HEK293 (cell line): ENCODE measurements around the gene HYLS1.

ENCODE experiments used
- CTCF ChIA-PET: fragments of 350-600 bp; formaldehyde crosslinking; extraction: SDS; loops from one replicate; lab custom pipeline; 2021; ENCODE audit warnings: antibody characterized with exemption; lab: Yijun Ruan, JAX
- POLR2A ChIA-PET: fragments of 300-600 bp; formaldehyde crosslinking; extraction: SDS; loops from one replicate; lab custom pipeline; 2020; ENCODE audit warnings: antibody characterized with exemption, inconsistent platforms; lab: Yijun Ruan, JAX
- H3K27ac ChIP-seq: fragments of 200-500 bp; sonication (Bioruptor generic); 2 replicates; pipeline ENCODE4 v1.5.1; 2014; ENCODE audit warnings: low read depth, low read length, control low read depth, inconsistent platforms; ENCODE audit errors: extremely low read depth
- H3K36me3 ChIP-seq, 2 experiments: fragments of 200-500 bp in 1 of 2; sonication (Bioruptor generic) in 1 of 2; 1 replicate in 1 of 2; 2 replicates in 1 of 2; pipeline ENCODE4 v1.5.1; 2014 to 2017; ENCODE audit warnings: inconsistent platforms in 2 of 2, low read length in 2 of 2; ENCODE audit not compliant: control insufficient read depth in 2 of 2, insufficient read depth in 1 of 2
- H3K4me1 ChIP-seq: fragments of 200-500 bp; sonication (Bioruptor generic); 2 replicates; pipeline ENCODE4 v1.5.1; 2014; ENCODE audit warnings: mild to moderate bottlenecking, low read length, inconsistent platforms; ENCODE audit not compliant: control insufficient read depth, insufficient read depth
- H3K4me3 ChIP-seq: 2 replicates; pipeline ENCODE4 v1.5.1; 2011; ENCODE audit warnings: low read depth, mild to moderate bottlenecking, control low read depth, low read length, moderate library complexity
- H3K9me3 ChIP-seq: fragments of 200-500 bp; sonication (Bioruptor generic); 2 replicates; pipeline ENCODE4 v1.5.1; 2014; ENCODE audit warnings: low read depth, low read length, inconsistent platforms; ENCODE audit not compliant: control insufficient read depth, insufficient read depth
- KLF7 ChIP-seq: fragments of 450-650 bp; formaldehyde crosslinking; IDR thresholded peaks from 2 replicates; pipeline ENCODE4 v1.5.1; 2016; ENCODE audit warnings: missing biosample characterization, missing genetic modification characterization, borderline replicate concordance
- SCRT1 ChIP-seq: fragments of 450-650 bp; formaldehyde crosslinking; IDR thresholded peaks from 2 replicates; pipeline ENCODE4 v1.5.1; 2016; ENCODE audit warnings: missing biosample characterization, missing genetic modification characterization, borderline replicate concordance
- SP2 ChIP-seq: fragments of 450-650 bp; formaldehyde crosslinking; IDR thresholded peaks from 2 replicates; pipeline ENCODE4 v1.5.1; 2016; ENCODE audit warnings: missing biosample characterization, missing genetic modification characterization
- TRIM28 ChIP-seq: IDR thresholded peaks from 2 replicates; pipeline ENCODE4 v1.6.1; 2011; ENCODE audit warnings: low read length, control low read depth, borderline replicate concordance
- ZBTB21 ChIP-seq: fragments of 450-650 bp; formaldehyde crosslinking; IDR thresholded peaks from 2 replicates; pipeline ENCODE4 v1.5.1; 2017; ENCODE audit warnings: missing biosample characterization, missing genetic modification characterization
- ZNF174 ChIP-seq: fragments of 450-650 bp; formaldehyde crosslinking; IDR thresholded peaks from 2 replicates; pipeline ENCODE4 v1.5.0; 2017; ENCODE audit warnings: missing biosample characterization, mild to moderate bottlenecking, missing genetic modification characterization
- ZNF221 ChIP-seq: fragments of 450-650 bp; formaldehyde crosslinking; IDR thresholded peaks from 2 replicates; pipeline ENCODE4 v1.5.1; 2017; ENCODE audit warnings: missing biosample characterization, missing genetic modification characterization, borderline replicate concordance
- ZNF23 ChIP-seq: fragments of 450-650 bp; formaldehyde crosslinking; IDR thresholded peaks from 2 replicates; pipeline ENCODE4 v1.5.1; 2016; ENCODE audit warnings: missing biosample characterization, missing genetic modification characterization, borderline replicate concordance
- ZNF416 ChIP-seq: fragments of 450-650 bp; formaldehyde crosslinking; IDR thresholded peaks from 2 replicates; pipeline ENCODE4 v1.5.1; 2016; ENCODE audit warnings: missing biosample characterization, missing genetic modification characterization
- ZNF529 ChIP-seq: fragments of 450-650 bp; formaldehyde crosslinking; IDR thresholded peaks from 2 replicates; pipeline ENCODE4 v1.5.1; 2017; ENCODE audit warnings: missing genetic modification characterization, missing biosample characterization; ENCODE audit not compliant: insufficient replicate concordance
- ZNF623 ChIP-seq: fragments of 450-650 bp; formaldehyde crosslinking; IDR thresholded peaks from 2 replicates; pipeline ENCODE4 v1.5.1; 2016; ENCODE audit warnings: missing biosample characterization, missing genetic modification characterization
- ZNF664 ChIP-seq: fragments of 450-650 bp; formaldehyde crosslinking; IDR thresholded peaks from 2 replicates; pipeline ENCODE4 v1.5.1; 2016; ENCODE audit warnings: missing biosample characterization, missing genetic modification characterization
- ZNF768 ChIP-seq: fragments of 450-650 bp; formaldehyde crosslinking; IDR thresholded peaks from 2 replicates; pipeline ENCODE4 v1.5.1; 2018; ENCODE audit warnings: missing biosample characterization, mild to moderate bottlenecking, missing genetic modification characterization
- TF ChIP-seq, protein P1 (sequence below): fragments of 450-650 bp; formaldehyde crosslinking; IDR thresholded peaks from 2 replicates; pipeline ENCODE4 v1.5.1; 2016; ENCODE audit warnings: missing biosample characterization, missing genetic modification characterization, low read depth
- TF ChIP-seq, protein P2 (sequence below): fragments of 450-650 bp; formaldehyde crosslinking; IDR thresholded peaks from 2 replicates; pipeline ENCODE4 v1.5.1; 2017; ENCODE audit warnings: missing biosample characterization, missing genetic modification characterization
- TF ChIP-seq, protein P3 (sequence below): fragments of 450-650 bp; formaldehyde crosslinking; IDR thresholded peaks from 2 replicates; pipeline ENCODE4 v1.5.1; 2016; ENCODE audit warnings: missing biosample characterization, missing genetic modification characterization, borderline replicate concordance
- TF ChIP-seq, protein P4 (sequence below): fragments of 450-650 bp; formaldehyde crosslinking; IDR thresholded peaks from 2 replicates; pipeline ENCODE4 v1.5.1; 2016; ENCODE audit warnings: missing biosample characterization, missing genetic modification characterization

HYLS1 gene

DNA sequence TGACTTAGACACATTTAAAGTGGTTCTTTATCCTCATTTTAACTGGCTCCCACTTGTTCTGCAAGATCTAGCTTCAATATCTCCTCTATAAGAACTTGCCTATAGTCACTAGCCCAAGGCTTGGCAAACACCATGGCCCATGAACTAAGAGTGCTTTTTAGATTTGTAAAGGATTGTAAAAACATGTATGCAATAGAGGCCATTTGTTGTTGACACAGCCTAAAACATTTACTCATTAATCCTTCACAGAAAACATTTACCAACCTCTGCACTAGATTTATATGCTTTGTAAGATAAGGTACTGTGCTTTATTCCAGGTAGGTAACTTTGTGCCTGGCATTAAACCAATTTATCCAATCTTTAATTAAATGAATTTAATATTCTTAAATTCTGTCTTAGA lies 5.5 kb downstream of the HYLS1 start:
- POLR2A ChIA-PET: no interaction called here
- Histone ChIP-seq H3K4me3 (no peak overlapping the region), H3K27ac (no peak overlapping the region), H3K36me3 (peaks cover 4 to 38% of the 10 kb centered on the region in 2 experiments; a peak in 1 of 3 replicates), H3K4me1 (no peaks in the 10 kb centered on the region), H3K9me3 (no peaks in the 10 kb centered on the region)
- CTCF ChIA-PET: no interaction called here
- TF ChIP-seq, protein P1, sequence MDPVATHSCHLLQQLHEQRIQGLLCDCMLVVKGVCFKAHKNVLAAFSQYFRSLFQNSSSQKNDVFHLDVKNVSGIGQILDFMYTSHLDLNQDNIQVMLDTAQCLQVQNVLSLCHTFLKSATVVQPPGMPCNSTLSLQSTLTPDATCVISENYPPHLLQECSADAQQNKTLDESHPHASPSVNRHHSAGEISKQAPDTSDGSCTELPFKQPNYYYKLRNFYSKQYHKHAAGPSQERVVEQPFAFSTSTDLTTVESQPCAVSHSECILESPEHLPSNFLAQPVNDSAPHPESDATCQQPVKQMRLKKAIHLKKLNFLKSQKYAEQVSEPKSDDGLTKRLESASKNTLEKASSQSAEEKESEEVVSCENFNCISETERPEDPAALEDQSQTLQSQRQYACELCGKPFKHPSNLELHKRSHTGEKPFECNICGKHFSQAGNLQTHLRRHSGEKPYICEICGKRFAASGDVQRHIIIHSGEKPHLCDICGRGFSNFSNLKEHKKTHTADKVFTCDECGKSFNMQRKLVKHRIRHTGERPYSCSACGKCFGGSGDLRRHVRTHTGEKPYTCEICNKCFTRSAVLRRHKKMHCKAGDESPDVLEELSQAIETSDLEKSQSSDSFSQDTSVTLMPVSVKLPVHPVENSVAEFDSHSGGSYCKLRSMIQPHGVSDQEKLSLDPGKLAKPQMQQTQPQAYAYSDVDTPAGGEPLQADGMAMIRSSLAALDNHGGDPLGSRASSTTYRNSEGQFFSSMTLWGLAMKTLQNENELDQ (tag by site-specific recombination): no peak
- TF ChIP-seq ZNF664 (tag by site-specific recombination) (no peak), ZNF623 (no peak), TRIM28 (no peak), ZBTB21 (tag by site-specific recombination) (no peak), ZNF221 (no peak), ZNF23 (tag by site-specific recombination) (no peak), SP2 (tag by site-specific recombination) (no peak), ZNF416 (tag by site-specific recombination) (no peak), KLF7 (tag by site-specific recombination) (no peak), ZNF174 (tag by site-specific recombination) (no peak), SCRT1 (tag by site-specific recombination) (no peak), ZNF768 (tag by site-specific recombination) (no peak), ZNF529 (tag by site-specific recombination) (no peak)
- TF ChIP-seq, protein P2, sequence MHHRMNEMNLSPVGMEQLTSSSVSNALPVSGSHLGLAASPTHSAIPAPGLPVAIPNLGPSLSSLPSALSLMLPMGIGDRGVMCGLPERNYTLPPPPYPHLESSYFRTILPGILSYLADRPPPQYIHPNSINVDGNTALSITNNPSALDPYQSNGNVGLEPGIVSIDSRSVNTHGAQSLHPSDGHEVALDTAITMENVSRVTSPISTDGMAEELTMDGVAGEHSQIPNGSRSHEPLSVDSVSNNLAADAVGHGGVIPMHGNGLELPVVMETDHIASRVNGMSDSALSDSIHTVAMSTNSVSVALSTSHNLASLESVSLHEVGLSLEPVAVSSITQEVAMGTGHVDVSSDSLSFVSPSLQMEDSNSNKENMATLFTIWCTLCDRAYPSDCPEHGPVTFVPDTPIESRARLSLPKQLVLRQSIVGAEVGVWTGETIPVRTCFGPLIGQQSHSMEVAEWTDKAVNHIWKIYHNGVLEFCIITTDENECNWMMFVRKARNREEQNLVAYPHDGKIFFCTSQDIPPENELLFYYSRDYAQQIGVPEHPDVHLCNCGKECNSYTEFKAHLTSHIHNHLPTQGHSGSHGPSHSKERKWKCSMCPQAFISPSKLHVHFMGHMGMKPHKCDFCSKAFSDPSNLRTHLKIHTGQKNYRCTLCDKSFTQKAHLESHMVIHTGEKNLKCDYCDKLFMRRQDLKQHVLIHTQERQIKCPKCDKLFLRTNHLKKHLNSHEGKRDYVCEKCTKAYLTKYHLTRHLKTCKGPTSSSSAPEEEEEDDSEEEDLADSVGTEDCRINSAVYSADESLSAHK (tag by site-specific recombination): no peak
- TF ChIP-seq, protein P3, sequence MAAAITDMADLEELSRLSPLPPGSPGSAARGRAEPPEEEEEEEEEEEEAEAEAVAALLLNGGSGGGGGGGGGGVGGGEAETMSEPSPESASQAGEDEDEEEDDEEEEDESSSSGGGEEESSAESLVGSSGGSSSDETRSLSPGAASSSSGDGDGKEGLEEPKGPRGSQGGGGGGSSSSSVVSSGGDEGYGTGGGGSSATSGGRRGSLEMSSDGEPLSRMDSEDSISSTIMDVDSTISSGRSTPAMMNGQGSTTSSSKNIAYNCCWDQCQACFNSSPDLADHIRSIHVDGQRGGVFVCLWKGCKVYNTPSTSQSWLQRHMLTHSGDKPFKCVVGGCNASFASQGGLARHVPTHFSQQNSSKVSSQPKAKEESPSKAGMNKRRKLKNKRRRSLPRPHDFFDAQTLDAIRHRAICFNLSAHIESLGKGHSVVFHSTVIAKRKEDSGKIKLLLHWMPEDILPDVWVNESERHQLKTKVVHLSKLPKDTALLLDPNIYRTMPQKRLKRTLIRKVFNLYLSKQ (tag by site-specific recombination): no peak
- TF ChIP-seq, protein P4, sequence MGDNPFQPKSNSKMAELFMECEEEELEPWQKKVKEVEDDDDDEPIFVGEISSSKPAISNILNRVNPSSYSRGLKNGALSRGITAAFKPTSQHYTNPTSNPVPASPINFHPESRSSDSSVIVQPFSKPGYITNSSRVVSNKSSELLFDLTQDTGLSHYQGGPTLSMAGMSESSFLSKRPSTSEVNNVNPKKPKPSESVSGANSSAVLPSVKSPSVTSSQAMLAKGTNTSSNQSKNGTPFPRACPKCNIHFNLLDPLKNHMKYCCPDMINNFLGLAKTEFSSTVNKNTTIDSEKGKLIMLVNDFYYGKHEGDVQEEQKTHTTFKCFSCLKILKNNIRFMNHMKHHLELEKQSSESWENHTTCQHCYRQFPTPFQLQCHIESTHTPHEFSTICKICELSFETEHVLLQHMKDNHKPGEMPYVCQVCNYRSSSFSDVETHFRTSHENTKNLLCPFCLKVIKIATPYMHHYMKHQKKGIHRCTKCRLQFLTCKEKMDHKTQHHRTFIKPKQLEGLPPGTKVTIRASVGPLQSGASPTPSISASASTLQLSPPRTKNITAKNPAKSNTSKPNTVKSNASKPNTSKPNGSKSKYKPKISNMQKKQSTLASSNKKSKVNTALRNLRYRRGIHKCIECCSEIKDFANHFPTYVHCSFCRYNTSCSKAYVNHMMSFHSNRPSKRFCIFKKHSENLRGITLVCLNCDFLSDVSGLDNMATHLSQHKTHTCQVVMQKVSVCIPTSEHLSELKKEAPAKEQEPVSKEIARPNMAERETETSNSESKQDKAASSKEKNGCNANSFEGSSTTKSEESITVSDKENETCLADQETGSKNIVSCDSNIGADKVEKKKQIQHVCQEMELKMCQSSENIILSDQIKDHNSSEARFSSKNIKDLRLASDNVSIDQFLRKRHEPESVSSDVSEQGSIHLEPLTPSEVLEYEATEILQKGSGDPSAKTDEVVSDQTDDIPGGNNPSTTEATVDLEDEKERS (tag by site-specific recombination): no peak
